ENCODE measurements around the gene CEL. TPM values are rescaled to one million over a fixed set of nuclear protein-coding genes. Genes with fewer than 3 reads are reported as not detected.

Gene CEL
- total RNA-seq, 2 experiments from 2014 or later, result 1.4 to 2.3 TPM

DNA sequence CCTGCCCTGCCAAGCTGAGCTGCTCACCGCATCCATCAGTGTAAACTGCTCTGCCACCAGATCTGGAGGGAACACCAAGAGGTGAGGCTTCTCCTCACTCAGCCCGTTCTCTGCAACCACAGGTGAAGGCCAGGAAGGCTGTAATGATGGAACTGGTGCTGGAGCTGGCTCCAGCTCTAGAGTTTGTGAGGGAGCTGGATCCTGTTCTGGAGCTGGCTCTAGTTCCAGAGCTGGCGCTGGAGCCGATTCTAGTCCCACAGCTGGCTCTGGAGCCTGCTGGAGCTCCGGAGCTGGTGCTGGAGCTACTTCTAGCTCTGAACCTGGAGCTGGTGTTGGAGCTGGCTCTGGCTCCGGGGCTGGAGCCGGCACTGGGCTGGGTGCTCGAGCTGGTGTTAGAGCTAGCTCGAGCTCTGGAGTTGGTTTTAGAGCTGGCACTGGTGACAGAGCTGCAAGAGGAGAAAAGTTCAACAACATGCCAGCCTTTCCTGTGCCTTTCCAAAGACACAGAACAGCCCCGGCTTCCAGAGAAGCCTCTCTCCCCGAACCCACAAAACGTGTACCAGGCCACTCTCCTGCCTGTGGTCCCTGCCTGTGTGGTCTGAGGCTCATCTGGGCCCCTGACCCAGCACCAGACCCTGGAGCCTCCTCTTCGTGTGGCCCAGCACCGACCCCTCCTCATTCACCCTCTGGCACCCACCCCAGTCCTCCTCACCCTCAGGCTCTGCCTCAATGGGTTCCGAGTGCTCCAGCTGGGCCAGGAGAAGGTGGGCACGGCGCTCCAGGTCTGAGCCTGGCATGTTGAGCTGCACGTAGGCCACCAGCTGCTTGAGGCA is 46.4 kb downstream of the CEL start:
- Mint-ChIP-seq H3K36me3 (peaks cover 14% of the 10 kb centered on the region), H3K27me3 (no peaks in the 10 kb centered on the region), H3K4me1 (peaks cover 11% of the 10 kb centered on the region), H3K9me3 (no peaks in the 10 kb centered on the region), H3K4me3 (no peak overlapping the region), H3K27ac (no peak overlapping the region)
- DNase-seq, result no peak
- POLR2A ChIA-PET, result interaction anchor here (0.5 kb wide), 1 partner anchor 699 kb away, joined by 3 read pairs; no protein-coding TSS in a partner anchor
- no peak for ATAC-seq (ENCODE audit: low read depth)

GRCh38 chr9:133108794-133109641 is 47.2 kb downstream of the CEL start:
- no peak for DNase-seq
- Mint-ChIP-seq H3K9me3 (no peaks in the 10 kb centered on the region), H3K4me1 (peaks cover 17% of the 10 kb centered on the region), H3K27ac (no peak overlapping the region), H3K36me3 (peaks cover 14% of the 10 kb centered on the region), H3K27me3 (no peaks in the 10 kb centered on the region), H3K4me3 (no peak overlapping the region)
- no peak for ATAC-seq (ENCODE audit: low read depth)
- POLR2A ChIA-PET, result no interaction called here

DNA sequence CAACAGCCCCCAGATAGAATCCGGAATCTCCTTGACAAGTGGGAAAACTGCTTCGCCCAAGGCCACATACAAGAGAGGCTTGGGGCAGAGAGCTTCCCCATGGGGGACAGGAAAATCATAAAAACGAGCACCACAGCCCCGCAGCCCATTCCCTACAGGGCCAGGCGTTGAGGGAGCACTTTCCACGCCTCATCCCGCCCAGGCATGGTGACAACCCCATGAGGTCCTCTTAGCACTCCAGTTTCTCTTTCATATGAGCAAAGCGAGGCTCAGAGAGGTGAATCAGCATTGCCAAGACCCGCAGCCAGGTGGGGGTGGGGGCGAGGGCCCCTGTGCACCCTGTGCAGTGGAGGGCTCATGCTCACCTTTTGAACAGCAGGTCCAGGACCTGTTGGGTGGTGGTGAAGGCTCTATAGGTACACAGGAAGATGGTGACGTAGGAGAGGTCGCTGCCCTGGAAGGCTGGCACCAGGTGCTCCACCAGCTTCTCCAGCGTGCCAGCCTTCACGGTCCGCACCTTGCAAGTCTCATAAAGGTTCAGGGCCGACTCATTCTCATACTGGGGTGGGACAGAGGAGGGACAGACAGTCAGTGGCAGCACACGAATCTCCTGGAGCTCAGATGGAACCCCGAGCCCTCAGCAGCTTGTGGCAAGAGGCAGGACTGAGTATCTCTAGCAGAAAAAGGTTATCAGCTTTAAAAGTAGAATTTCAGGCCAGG is 48.3 kb downstream of the CEL start:
- Mint-ChIP-seq H3K36me3 (peaks cover 12% of the 10 kb centered on the region), H3K9me3 (no peaks in the 10 kb centered on the region), H3K4me3 (no peak overlapping the region), H3K27me3 (no peaks in the 10 kb centered on the region), H3K4me1 (peaks cover 25% of the 10 kb centered on the region), H3K27ac (no peak overlapping the region)
- no peak for DNase-seq
- POLR2A ChIA-PET, result interaction anchor here (0.8 kb wide), 1 partner anchor 80 kb away, joined by 3 read pairs; the partner anchor contains the start of gene GTF3C5
- ATAC-seq (ENCODE audit: low read depth), result no peak

GRCh38 chr9:133111808-133112662 is 50.3 kb downstream of the CEL start:
- Mint-ChIP-seq H3K36me3 (peaks cover 9% of the 10 kb centered on the region), H3K27ac (no peak overlapping the region), H3K4me1 (peaks cover 30% of the 10 kb centered on the region), H3K9me3 (no peaks in the 10 kb centered on the region), H3K27me3 (no peaks in the 10 kb centered on the region), H3K4me3 (no peak overlapping the region)
- POLR2A ChIA-PET, result no interaction called here
- ATAC-seq (ENCODE audit: low read depth) (no peak), DNase-seq (no peak)

GRCh38 chr9:133112663-133113026 is 50.9 kb downstream of the CEL start:
- peak overlapping the region; percentile 25 for H3K27ac Mint-ChIP-seq
- H3K36me3 Mint-ChIP-seq, result peaks cover 9% of the 10 kb centered on the region
- no peak overlapping the region for H3K4me3 Mint-ChIP-seq
- ATAC-seq (ENCODE audit: low read depth) (no peak), DNase-seq (no peak)
- H3K27me3 Mint-ChIP-seq, result no peaks in the 10 kb centered on the region
- peaks cover 32% of the 10 kb centered on the region for H3K4me1 Mint-ChIP-seq
- POLR2A ChIA-PET, result interaction anchor here (1.1 kb wide), 1 partner anchor 23 kb away, joined by 3 read pairs; no protein-coding TSS in a partner anchor
- H3K9me3 Mint-ChIP-seq, result no peaks in the 10 kb centered on the region

DNA sequence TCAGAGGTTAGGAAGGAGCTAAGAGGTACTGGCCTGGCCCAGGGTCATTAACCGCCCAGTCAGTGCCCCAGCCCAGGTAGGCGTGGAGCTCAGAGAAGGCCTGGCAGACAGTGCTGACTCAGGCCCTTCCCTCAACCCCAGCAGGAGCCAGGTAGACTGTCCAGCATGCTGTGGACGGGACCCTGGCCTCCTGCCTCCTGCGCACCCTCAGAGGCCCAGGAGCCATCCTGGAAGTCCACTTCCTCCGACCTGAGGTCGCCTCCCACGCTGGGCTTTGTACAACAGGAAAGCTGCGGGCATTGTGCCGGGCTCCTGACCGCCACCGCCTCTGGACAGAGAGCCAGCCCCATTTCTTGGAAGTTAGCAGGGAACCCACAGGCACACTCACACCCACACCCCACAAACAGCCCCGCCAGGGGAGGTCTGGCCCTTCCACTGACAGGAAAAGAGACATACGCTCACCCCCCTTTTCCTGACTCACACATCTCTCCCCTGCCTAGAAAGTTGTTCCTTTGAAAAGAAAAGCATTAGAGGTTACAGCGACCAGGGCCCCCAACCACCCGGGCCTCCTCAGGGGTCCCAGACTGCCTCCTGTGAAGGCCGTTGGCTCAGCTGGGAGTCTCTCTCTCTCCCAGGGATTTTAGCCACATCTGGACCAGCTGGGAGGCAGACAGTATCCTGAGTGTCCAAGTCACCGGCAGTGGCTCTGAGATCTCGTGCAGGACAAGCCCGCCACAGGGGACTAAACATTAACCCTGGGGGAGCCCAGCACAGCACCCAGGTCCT is 51.6 kb downstream of the CEL start:
- Mint-ChIP-seq H3K27ac (peak overlapping the region; percentile 81), H3K27me3 (no peaks in the 10 kb centered on the region), H3K9me3 (no peaks in the 10 kb centered on the region), H3K36me3 (peaks cover 9% of the 10 kb centered on the region), H3K4me3 (peak overlapping the region; percentile 24), H3K4me1 (peaks cover 35% of the 10 kb centered on the region)
- POLR2A ChIA-PET, result interaction anchor here (1.1 to 4.4 kb wide), 4 partner anchors 20 to 83 kb away, joined by 3 to 22 read pairs (median 4); partner anchors contain the start of gene GTF3C5
- no peak for ATAC-seq (ENCODE audit: low read depth)
- no peak for DNase-seq

- no peaks in the 10 kb centered on the region for H3K27me3 Mint-ChIP-seq
- ATAC-seq (ENCODE audit: low read depth) (no peak), DNase-seq (no peak)
- no peak overlapping the region for H3K4me3 Mint-ChIP-seq
- H3K4me1 Mint-ChIP-seq, result peaks cover 37% of the 10 kb centered on the region
- peak overlapping the region; percentile 81 for H3K27ac Mint-ChIP-seq
- H3K36me3 Mint-ChIP-seq, result peaks cover 8% of the 10 kb centered on the region
- POLR2A ChIA-PET, result interaction anchor here (1.1 to 4.4 kb wide), 4 partner anchors 19 to 84 kb away, joined by 3 to 22 read pairs (median 4); partner anchors contain the start of gene GTF3C5
- no peaks in the 10 kb centered on the region for H3K9me3 Mint-ChIP-seq
Measured at GRCh38 chr9:133113949-133114885, 52.4 kb downstream of the CEL start.

GRCh38 chr9:133114886-133115603 is 53.3 kb downstream of the CEL start:
- POLR2A ChIA-PET, result interaction anchor here (1.1 to 4.4 kb wide), 6 partner anchors 19 to 84 kb away, joined by 3 to 22 read pairs (median 4); partner anchors contain the start of gene GTF3C5
- H3K4me3 Mint-ChIP-seq, result peak overlapping the region; percentile 39
- H3K27ac Mint-ChIP-seq, result peak overlapping the region; percentile 72
- H3K9me3 Mint-ChIP-seq, result no peaks in the 10 kb centered on the region
- peaks cover 38% of the 10 kb centered on the region for H3K4me1 Mint-ChIP-seq
- no peak for DNase-seq
- H3K27me3 Mint-ChIP-seq, result no peaks in the 10 kb centered on the region
- H3K36me3 Mint-ChIP-seq, result peaks cover 4% of the 10 kb centered on the region
- ATAC-seq (ENCODE audit: low read depth), result peak; percentile 54

DNA sequence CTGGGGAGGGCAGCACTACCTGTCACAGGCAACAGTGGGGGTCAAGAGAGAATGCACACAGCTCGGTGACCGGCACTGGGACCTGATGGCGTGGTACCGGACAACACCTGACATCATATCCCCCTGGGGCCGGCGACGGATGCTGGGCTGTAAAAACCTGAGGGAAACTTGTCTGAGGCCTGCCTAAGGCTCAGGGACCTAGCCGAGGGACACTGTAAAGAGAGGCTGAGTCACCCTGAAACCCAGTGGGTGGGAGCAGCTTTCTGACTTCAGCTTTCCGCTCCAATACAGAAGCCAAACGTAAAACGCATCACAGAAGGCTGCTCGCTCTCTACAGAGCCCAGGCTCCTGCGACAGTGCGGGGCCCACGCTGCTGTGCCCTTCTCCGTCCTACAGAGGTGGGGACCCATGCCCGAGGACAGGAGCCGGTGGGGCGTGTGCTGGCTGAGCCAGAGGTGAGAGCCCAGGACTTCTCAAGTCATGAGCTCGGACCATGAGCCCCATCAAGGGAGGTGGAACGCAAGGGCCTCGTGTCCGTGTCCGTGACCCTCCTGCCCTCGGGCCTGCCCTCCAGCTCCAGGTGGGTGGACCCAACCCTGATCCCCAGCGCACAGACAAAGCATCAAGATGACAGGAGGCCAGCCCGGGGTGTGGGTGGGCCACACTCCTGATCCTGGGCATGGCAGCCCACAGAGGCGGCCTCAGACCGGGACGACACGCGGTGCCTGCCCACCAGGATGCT is 54.0 kb downstream of the CEL start:
- peak overlapping the region; percentile 5 for H3K4me3 Mint-ChIP-seq
- ATAC-seq (ENCODE audit: low read depth) (peak; percentile 73), DNase-seq (no peak)
- peaks cover 39% of the 10 kb centered on the region for H3K4me1 Mint-ChIP-seq
- H3K27ac Mint-ChIP-seq, result peak overlapping the region; percentile 70
- H3K27me3 Mint-ChIP-seq, result no peaks in the 10 kb centered on the region
- POLR2A ChIA-PET, result interaction anchor here (1.1 to 4.4 kb wide), 5 partner anchors 18 to 85 kb away, joined by 3 to 22 read pairs (median 3); partner anchors contain the start of gene GTF3C5
- no peaks in the 10 kb centered on the region for H3K36me3 Mint-ChIP-seq
- H3K9me3 Mint-ChIP-seq, result no peaks in the 10 kb centered on the region

Measured in activated naive CD8-positive, alpha-beta T cell treated with anti-CD3 and anti-CD28 coated beads, Interleukin-2, amount 10 ng/mL, durations not matched to agents 7 days and 5 days (primary cell).